ENCODE results near the gene RAD1. TPM values are rescaled to one million over a fixed set of nuclear protein-coding genes. Genes with fewer than 3 reads are reported as not detected.
A peak's percentile ranks its signal among the peaks of the same experiment; 100 is the strongest.

The RAD1 gene
- total RNA-seq, 2 donors from 2014 or later: 8.9 to 15.1 TPM

- Histone ChIP-seq H3K4me3 (no peak overlapping the region), H3K36me3 (peaks cover 2% of the 10 kb centered on the region), H3K27me3 (replicated peaks; ENCODE audit: insufficient read depth) (no peaks in the 10 kb centered on the region), H3K27ac (no peak overlapping the region), H3K9me3 (no peaks in the 10 kb centered on the region), H3K4me1 (ENCODE audit: control insufficient read depth in 1 of 2, low read depth in 2 of 2) (peaks cover 0 to 5% of the 10 kb centered on the region in 2 donors)
- no peak for ATAC-seq (ENCODE audit: insufficient number of reproducible peaks, low FRiP score, low read depth)
- no peak for DNase-seq (ENCODE audit: low spot score)
- TF ChIP-seq CTCF (IDR thresholded peaks at IDR 0.05): no peak
Observed at GRCh38 chr5:34897646-34898045, 17.7 kb downstream of the RAD1 start.

- H3K4me1 ChIP-seq (ENCODE audit: control insufficient read depth in 1 of 2, low read depth in 2 of 2): peaks cover 0 to 14% of the 10 kb centered on the region in 2 donors
- H3K4me3 ChIP-seq: no peak overlapping the region
- no peak overlapping the region for H3K27ac ChIP-seq
- DNase-seq (ENCODE audit: low spot score) (no peak), ATAC-seq (ENCODE audit: insufficient number of reproducible peaks, low FRiP score, low read depth) (no peak)
- H3K9me3 ChIP-seq: no peaks in the 10 kb centered on the region
- no peaks in the 10 kb centered on the region for H3K36me3 ChIP-seq
- no peak for TF ChIP-seq CTCF (IDR thresholded peaks at IDR 0.05)
- no peaks in the 10 kb centered on the region for H3K27me3 ChIP-seq (replicated peaks; ENCODE audit: insufficient read depth)
Observed at GRCh38 chr5:34895641-34896419, 19.5 kb downstream of the RAD1 start.

- H3K4me3 ChIP-seq: no peak overlapping the region
Observed at GRCh38 chr5:34894716-34895115, 20.6 kb downstream of the RAD1 start.

GRCh38 chr5:34892414-34892813, 22.9 kb downstream of the RAD1 start:
- H3K4me3 ChIP-seq: no peak overlapping the region
- no peak for TF ChIP-seq CTCF (IDR thresholded peaks at IDR 0.05)
- DNase-seq (ENCODE audit: low spot score) (no peak), ATAC-seq (ENCODE audit: insufficient number of reproducible peaks, low FRiP score, low read depth) (no peak)
- peaks cover 0 to 9% of the 10 kb centered on the region in 2 donors for H3K4me1 ChIP-seq (ENCODE audit: control insufficient read depth in 1 of 2, low read depth in 2 of 2)
- no peaks in the 10 kb centered on the region for H3K27me3 ChIP-seq (replicated peaks; ENCODE audit: insufficient read depth)
- H3K9me3 ChIP-seq: no peaks in the 10 kb centered on the region
- H3K36me3 ChIP-seq: no peaks in the 10 kb centered on the region
- H3K27ac ChIP-seq: no peak overlapping the region

More at GRCh38 chr5:34894716-34895115, 20.6 kb downstream of the RAD1 start:
- TF ChIP-seq CTCF (IDR thresholded peaks at IDR 0.05): no peak
- Histone ChIP-seq H3K27ac (no peak overlapping the region), H3K9me3 (no peaks in the 10 kb centered on the region), H3K27me3 (replicated peaks; ENCODE audit: insufficient read depth) (no peaks in the 10 kb centered on the region), H3K36me3 (no peaks in the 10 kb centered on the region), H3K4me1 (ENCODE audit: control insufficient read depth in 1 of 2, low read depth in 2 of 2) (peaks cover 0 to 14% of the 10 kb centered on the region in 2 donors)
- ATAC-seq (ENCODE audit: insufficient number of reproducible peaks, low FRiP score, low read depth) (no peak), DNase-seq (ENCODE audit: low spot score) (no peak)

GRCh38 chr5:34891981-34892380, 23.3 kb downstream of the RAD1 start:
- Histone ChIP-seq H3K4me3 (peak overlapping the region; percentile 16), H3K36me3 (no peaks in the 10 kb centered on the region), H3K9me3 (no peaks in the 10 kb centered on the region), H3K4me1 (ENCODE audit: control insufficient read depth in 1 of 2, low read depth in 2 of 2) (peaks cover 0 to 9% of the 10 kb centered on the region in 2 donors), H3K27me3 (replicated peaks; ENCODE audit: insufficient read depth) (no peaks in the 10 kb centered on the region), H3K27ac (no peak overlapping the region)
- DNase-seq (ENCODE audit: low spot score) (no peak), ATAC-seq (ENCODE audit: insufficient number of reproducible peaks, low FRiP score, low read depth) (no peak)
- no peak for TF ChIP-seq CTCF (IDR thresholded peaks at IDR 0.05)

Measured in thoracic aorta (tissue), 2 donors.